ENCODE data around the gene EDN3.

The EDN3 gene

DNA sequence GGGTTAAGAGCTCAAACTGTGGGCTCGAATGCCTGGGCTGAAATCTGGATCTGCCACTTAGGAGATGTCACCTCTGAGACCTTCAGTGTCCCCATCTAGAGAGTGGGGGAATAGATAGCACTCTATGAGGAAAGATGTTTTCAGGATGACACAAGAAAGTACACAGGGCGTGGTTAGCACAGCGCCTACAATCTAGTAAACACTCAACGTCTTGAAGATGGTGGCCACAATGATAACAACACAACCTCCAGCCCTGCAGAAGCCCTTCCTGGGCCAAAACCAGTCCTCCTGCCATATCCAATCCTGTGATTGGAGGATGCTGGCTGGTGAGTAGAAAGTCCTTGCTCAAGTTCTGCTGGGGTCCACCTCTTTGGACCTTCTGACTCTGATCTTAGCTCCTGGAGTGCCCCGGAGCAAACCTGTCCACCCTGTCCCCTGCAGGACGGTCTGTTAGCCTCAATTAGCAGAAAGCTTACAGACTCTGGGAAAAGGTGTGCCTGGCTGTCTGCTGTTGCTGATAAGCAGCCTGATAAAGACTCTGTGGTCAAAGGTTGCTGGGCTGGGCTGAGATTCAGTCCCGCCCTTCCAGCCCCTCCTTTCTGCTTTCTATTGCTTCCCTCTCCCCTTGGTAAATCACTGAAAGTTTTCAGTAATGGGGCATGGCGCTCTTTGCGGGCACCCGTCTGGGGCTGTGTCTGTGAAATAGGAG, 8.2 kb downstream of the EDN3 start:
- no peak for DNase-seq

- no peak for DNase-seq
Measured at GRCh38 chr20:59309218-59309617, 8.8 kb downstream of the EDN3 start.

GRCh38 chr20:59314997-59315396, 14.6 kb downstream of the EDN3 start:
- DNase-seq: no peak

DNA sequence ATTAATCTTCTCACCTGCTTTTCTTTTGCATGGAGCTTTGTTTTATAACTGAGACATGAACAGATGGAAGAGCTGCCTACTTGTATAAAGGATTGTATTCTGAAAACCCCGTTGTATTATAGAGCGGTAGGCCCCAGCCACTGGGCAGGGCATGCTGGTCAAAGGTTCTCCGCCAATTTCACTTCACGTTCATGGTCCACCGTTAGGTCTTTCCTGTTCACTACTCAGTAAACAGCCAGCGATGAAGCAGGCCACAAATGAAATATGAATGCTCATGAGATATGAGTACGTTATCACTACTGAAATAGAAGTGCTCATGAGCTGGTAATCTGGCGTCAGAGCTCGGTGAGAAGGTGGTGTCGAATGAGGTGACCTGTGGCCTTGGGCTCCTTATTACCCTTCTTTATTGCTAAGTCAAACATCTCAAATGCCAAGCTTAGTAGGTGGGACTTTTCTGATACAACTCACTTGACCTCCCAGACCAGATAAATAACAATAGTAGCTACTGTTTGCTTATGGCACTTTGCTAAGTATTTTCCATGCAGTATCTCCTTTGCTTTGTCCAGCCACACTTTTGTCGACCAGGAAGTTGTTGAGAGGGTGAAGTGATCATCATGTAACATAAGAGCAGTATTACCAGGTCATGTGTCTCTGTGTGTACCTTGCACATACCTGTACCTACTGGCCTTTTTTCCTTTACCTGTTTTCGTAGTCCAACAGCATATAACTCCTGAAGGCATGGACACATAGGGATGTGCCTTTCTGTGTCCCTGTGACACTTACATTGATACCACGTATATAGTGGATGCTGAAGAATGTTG, 16.7 kb downstream of the EDN3 start:
- no peak for DNase-seq

GRCh38 chr20:59318201-59318790, 17.9 kb downstream of the EDN3 start:
- no peak for DNase-seq

DNA sequence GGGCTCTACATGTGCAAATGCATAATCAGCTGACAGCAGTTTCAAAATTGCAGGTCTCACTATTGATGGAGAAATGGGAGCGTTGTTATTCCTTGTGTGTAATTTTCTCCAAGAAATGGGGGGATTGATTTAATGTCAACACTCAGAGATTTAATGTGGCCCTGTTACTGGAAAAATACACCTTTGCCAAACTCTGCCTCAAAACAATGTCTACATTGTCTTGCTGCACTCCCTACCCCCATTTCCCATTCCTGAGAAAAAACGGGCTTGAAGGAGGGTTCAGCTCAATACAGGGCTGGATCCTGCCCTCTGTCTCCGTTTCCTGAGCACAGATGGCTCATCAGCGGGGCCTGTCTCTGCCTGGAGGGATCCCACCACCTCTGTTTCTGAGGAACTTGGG, 18.4 kb downstream of the EDN3 start:
- no peak for DNase-seq

DNA sequence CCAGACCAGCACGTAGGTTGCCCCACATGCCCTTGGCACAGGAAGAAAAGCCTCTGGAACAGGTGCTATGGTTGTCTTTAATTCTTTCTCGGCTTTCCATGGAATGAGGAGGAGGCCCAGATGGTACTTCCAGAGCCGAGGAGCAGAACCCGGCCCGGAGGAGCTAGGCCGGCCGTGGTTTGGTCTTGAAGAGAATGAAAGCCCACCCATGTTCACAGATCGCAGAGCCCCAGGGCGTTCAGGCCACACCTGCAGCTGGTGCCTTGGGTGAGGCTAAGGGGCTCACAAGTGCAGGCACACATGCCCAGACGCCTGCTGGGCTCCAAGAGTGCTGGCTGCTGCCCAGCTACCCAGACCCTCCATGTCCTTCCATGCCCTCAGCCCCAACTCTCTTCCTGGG, 20.0 kb downstream of the EDN3 start:
- DNase-seq: no peak

DNA sequence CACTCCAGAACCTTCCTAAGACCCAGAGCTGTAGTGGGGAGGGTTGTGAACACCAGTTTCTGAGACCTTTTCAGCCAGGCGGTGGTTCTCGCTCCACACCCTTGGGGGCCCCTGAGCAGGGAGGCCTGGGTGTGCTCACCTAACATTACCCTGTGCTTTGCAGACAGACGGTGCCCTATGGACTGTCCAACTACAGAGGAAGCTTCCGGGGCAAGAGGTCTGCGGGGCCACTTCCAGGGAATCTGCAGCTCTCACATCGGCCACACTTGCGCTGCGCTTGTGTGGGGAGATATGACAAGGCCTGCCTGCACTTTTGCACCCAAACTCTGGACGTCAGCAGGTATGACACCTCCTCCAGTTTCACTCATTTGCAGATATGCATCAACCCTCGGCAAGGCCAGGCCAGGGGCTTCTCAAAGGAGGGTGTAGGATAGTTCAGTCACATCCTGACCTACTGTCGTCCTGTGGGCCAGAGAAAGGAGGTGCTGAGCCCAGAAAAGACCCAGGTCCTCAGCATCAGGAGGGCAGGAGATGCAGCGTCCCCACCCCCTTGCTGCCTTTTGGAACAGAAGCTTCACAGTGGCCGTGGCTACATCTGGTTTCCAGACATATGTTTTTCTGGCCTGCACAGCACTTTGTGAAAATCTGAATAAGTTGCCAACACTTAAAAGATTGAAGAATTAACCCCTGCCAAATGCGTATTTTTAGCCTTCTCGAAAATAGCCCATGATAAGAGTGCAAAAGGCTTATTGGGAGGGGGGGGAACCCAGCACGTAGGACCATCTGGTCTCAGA, 20.6 kb downstream of the EDN3 start:
- no peak for DNase-seq

DNA sequence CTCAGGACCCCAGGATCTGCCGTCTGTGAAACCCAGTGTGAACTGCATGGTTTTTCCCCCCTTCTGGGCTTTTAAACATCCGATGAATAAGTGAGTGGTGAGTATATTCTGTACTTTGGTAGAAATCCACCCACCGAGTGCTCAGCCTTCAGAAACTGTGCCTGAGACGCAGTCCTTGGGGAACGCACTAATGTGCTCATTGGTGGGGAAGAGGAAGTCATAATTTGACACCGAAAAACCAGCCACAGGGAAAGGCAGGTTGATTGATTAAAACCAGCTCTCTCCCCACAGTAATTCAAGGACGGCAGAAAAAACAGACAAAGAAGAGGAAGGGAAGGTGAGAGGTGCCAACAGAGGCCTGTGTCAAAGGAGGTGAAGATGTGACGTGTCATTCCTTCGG, 21.7 kb downstream of the EDN3 start:
- no peak for DNase-seq

GRCh38 chr20:59322585-59323454, 22.4 kb downstream of the EDN3 start:
- DNase-seq: no peak

DNA sequence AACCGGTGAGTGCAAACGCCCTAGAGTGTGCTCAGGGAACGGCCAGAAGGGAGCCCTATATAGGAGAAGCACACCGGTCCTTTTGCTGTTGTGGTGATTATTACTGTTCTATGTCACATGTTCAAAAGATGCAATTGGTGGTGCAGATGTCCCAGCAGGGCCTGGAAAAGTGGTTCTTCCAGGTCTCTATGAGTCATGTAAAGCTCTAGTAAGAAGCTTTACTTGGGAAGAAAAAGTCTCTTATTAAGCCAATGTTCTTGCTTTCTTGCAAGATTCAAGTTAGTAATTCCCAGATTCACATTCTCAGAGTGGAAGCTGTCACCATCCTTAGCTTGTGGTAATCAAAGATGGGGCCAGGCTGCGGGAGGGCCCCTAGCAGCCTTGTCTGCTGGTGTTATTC, 23.3 kb downstream of the EDN3 start:
- no peak for DNase-seq

DNA sequence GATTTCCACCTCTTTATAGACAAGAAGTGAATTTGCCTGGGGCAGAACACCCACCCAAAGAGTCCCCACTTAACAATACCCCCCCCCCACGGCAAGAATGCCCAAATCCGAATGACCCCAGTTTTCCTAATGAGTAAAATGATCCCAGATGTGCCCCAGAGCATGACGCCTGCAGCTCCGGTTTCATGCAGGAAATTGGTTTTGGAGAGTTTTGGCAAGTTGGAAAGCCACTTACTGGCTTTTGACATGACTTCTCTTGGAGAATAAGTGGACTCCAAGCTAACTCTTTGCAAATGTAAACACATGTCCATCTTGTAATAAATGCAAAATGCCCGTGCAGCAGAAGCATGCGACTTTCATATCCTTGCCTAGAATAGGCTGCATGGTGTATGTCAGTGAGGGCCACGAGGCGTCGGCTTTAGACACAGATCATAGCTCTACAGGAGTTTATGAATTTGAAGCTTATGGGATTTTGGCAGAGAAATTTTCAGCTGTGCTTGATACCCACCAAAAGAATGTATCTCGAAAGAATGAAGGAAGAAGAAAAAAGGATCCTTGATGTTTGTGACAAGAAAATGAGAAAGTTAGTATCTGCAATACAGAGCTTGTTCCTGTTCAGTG, 24.2 kb downstream of the EDN3 start:
- DNase-seq: no peak

GRCh38 chr20:59325142-59325523, 24.7 kb downstream of the EDN3 start:
- DNase-seq: no peak

GRCh38 chr20:59326188-59326587, 25.8 kb downstream of the EDN3 start:
- no peak for DNase-seq

DNA sequence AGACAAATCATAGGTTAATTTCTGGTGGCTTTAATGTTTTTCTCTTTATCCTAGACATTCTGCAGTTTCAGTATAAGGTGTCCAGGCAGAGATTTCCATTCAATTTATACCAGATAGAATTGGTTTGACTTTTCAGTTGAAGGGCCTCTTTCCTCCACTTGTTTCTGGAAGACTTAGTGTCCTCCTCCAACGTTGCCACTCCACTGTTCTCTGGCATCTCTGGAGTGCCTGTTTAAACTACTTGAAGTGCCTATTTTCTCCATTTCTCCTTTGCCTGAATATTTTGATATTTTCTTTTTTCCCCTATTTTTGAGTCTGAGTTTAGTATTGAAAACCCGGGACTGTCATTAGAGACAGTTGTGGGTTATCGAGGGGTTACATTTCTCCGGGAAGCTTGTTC, 27.7 kb downstream of the EDN3 start:
- no peak for DNase-seq

GRCh38 chr20:59331721-59332329, 31.4 kb downstream of the EDN3 start:
- DNase-seq: no peak

- DNase-seq: no peak
Measured at GRCh38 chr20:59333260-59333845, 32.9 kb downstream of the EDN3 start.

GRCh38 chr20:59333951-59334350, 33.5 kb downstream of the EDN3 start:
- no peak for DNase-seq

GRCh38 chr20:59334651-59335300, 34.4 kb downstream of the EDN3 start:
- DNase-seq: no peak

- no peak for DNase-seq
Measured at GRCh38 chr20:59335377-59335776, 35.0 kb downstream of the EDN3 start.
